Measurements from ENCODE around the gene HTATSF1. TPM values are rescaled to one million over a fixed set of nuclear protein-coding genes. Genes with fewer than 3 reads are reported as not detected.
A peak's percentile ranks its signal among the peaks of the same experiment; 100 is the strongest.

Gene HTATSF1
- total and polyA plus RNA-seq, 8 donors, result 26.7 to 105 (median 94.2) TPM

GRCh38 chrX:136542281-136542680, 44.9 kb downstream of the HTATSF1 start:
- intact Hi-C loops (cut with DNase I), result no loop called here
- DNase-seq, result no peak
- TF ChIP-seq CTCF (IDR thresholded peaks at IDR 0.05), result no peak
- no peaks in the 10 kb centered on the region for H3K4me1 ChIP-seq
- no peaks in the 10 kb centered on the region for H3K9me3 ChIP-seq
- H3K27ac ChIP-seq, result no peak overlapping the region
- peaks cover 0 to 2% of the 10 kb centered on the region in 2 donors for H3K27me3 ChIP-seq
- H3K36me3 ChIP-seq, result no peaks in the 10 kb centered on the region
- no peak for ATAC-seq
- H3K4me3 ChIP-seq, result no peak overlapping the region

- Histone ChIP-seq H3K4me1 (no peaks in the 10 kb centered on the region), H3K27ac (no peak overlapping the region), H3K27me3 (no peaks in the 10 kb centered on the region), H3K4me3 (no peak overlapping the region), H3K36me3 (no peaks in the 10 kb centered on the region), H3K9me3 (no peaks in the 10 kb centered on the region)
- ATAC-seq, result no peak
- intact Hi-C loops (cut with DNase I), result no loop called here
- no peak for TF ChIP-seq CTCF (IDR thresholded peaks at IDR 0.05)
- DNase-seq, result no peak
Measured at GRCh38 chrX:136546371-136546781, 49.0 kb downstream of the HTATSF1 start.

- intact Hi-C loops (cut with DNase I), result no loop called here
- TF ChIP-seq CTCF (IDR thresholded peaks at IDR 0.05), result no peak
- Histone ChIP-seq H3K4me1 (no peaks in the 10 kb centered on the region), H3K36me3 (no peaks in the 10 kb centered on the region), H3K4me3 (no peak overlapping the region), H3K27ac (no peak overlapping the region), H3K9me3 (no peaks in the 10 kb centered on the region), H3K27me3 (no peaks in the 10 kb centered on the region)
- DNase-seq, result no peak
- ATAC-seq, result no peak
Measured at GRCh38 chrX:136549226-136549625, 51.8 kb downstream of the HTATSF1 start.

- Histone ChIP-seq H3K4me3 (no peak overlapping the region), H3K4me1 (no peaks in the 10 kb centered on the region), H3K9me3 (no peaks in the 10 kb centered on the region), H3K36me3 (no peaks in the 10 kb centered on the region), H3K27me3 (no peaks in the 10 kb centered on the region), H3K27ac (no peak overlapping the region)
- ATAC-seq (no peak), DNase-seq (no peak)
- TF ChIP-seq CTCF (IDR thresholded peaks at IDR 0.05), result no peak
- intact Hi-C loops (cut with DNase I), result no loop called here
Measured at GRCh38 chrX:136551410-136551809, 54.0 kb downstream of the HTATSF1 start.

GRCh38 chrX:136555694-136556093, 58.3 kb downstream of the HTATSF1 start:
- H3K27me3 ChIP-seq, result no peaks in the 10 kb centered on the region
- H3K9me3 ChIP-seq, result no peaks in the 10 kb centered on the region
- H3K36me3 ChIP-seq, result no peaks in the 10 kb centered on the region
- DNase-seq, result no peak
- H3K4me3 ChIP-seq, result no peak overlapping the region
- H3K4me1 ChIP-seq, result no peaks in the 10 kb centered on the region
- ATAC-seq, result peak; percentile 40
- no peak for TF ChIP-seq CTCF (IDR thresholded peaks at IDR 0.05)
- no peak overlapping the region for H3K27ac ChIP-seq
- intact Hi-C loops (cut with DNase I), result no loop called here

Small RNAs within 50 kb of the gene (microRNA-seq; reads per million reads assigned to microRNA genes)
- gene MIR934, result 1.2 to 4.1 reads per million in 2 donors

Other genes starting within 250 kb of the HTATSF1 start
- gene MAP7D3, start 246.2 kb upstream of the HTATSF1 start, total RNA-seq, result 1 to 10 TPM; 7.6 to 9.0 TPM
- 10 to 100 TPM; 15.1 to 19.7 (median 18.0) TPM for gene MAP7D3, start 246.2 kb upstream of the HTATSF1 start, polyA plus RNA-seq (ENCODE audit: insufficient read length in 6 of 6)
- under 1 TPM in 1 of 2 donors, not detected in 1; 0.03 TPM for gene ADGRG4, start 196.6 kb upstream of the HTATSF1 start, total RNA-seq
- gene ADGRG4, start 196.6 kb upstream of the HTATSF1 start, polyA plus RNA-seq (ENCODE audit: insufficient read length in 6 of 6), result not detected
- gene BRS3, start 9.6 kb upstream of the HTATSF1 start, total RNA-seq, result not detected
- under 1 TPM in 1 of 6 donors, not detected in 5; 0.08 TPM for gene BRS3, start 9.6 kb upstream of the HTATSF1 start, polyA plus RNA-seq (ENCODE audit: insufficient read length in 6 of 6)
- 1 to 10 TPM in 1 of 2 donors, not detected in 1; 2.2 TPM for gene VGLL1, start 34.6 kb downstream of the HTATSF1 start, total RNA-seq
- gene VGLL1, start 34.6 kb downstream of the HTATSF1 start, polyA plus RNA-seq (ENCODE audit: insufficient read length in 6 of 6), result 10 to 100 TPM in 1 of 6 donors, 1 to 10 TPM in 5; 6.0 to 10.5 (median 8.4) TPM
- gene CD40LG, start 150.6 kb downstream of the HTATSF1 start, total RNA-seq, result under 1 TPM; 0.41 to 0.92 TPM
- gene CD40LG, start 150.6 kb downstream of the HTATSF1 start, polyA plus RNA-seq (ENCODE audit: insufficient read length in 6 of 6), result under 1 TPM; 0.11 to 0.46 (median 0.30) TPM

Measured in left lung (tissue), 10 donors.